Lower leg skin (tissue), 4 donors: ENCODE results near the gene S1PR3. TPM values are rescaled to one million over a fixed set of nuclear protein-coding genes. Genes with fewer than 3 reads are reported as not detected.

ENCODE experiments used
- DNase-seq, 2 donors: peaks; one replicate each; pipeline ENCODE4 v3.0.0-alpha.2; 2019; ENCODE audit warnings: low spot score in 2 of 2
- H3K4me3 ChIP-seq: fragments of 200-600 bp; sonication (generic); 2 replicates; pipeline ENCODE4 v1.5.1; 2017; ENCODE audit warnings: mild to moderate bottlenecking, low read depth; ENCODE audit not compliant: poor library complexity, severe bottlenecking
- POLR2A ChIP-seq, 2 donors: fragments of 450-650 bp; IDR thresholded peaks; one replicate each; pipeline ENCODE4 v1.6.1; 2016 to 2017; ENCODE audit warnings: antibody characterized with exemption in 2 of 2, mild to moderate bottlenecking in 1 of 2, moderate library complexity in 1 of 2
- WGBS, 2 donors: methylation state at CpG; one replicate each; pipeline ENCODE4 v1.1.5; 2018; 5-methylcytosine and 5-hydroxymethylcytosine counted together
- intact Hi-C: fragments of 100-400 bp; cut with DNase I; formaldehyde crosslinking; loops from one replicate; pipeline ENCODE4 v1.15.0; 2023; ENCODE audit warnings: low total_unique reads
- total RNA-seq, 4 donors: library from RNA; depleted of rRNA; stranded (reverse); fragments of >200 nt; gene quantifications; one replicate each; pipeline ENCODE4 v1.1.0, GENCODE V29; 2016
- TF ChIP-seq, protein P1 (sequence below), 3 donors: fragments of 450-650 bp; IDR thresholded peaks; one replicate each; pipeline ENCODE4 v1.5.1; 2016; ENCODE audit warnings: antibody characterized with exemption in 3 of 3, mild to moderate bottlenecking in 3 of 3, moderate library complexity in 2 of 3

The S1PR3 gene
- total RNA-seq, 4 donors from 2014 or later: 3.1 to 10.9 (median 7.2) TPM

DNA sequence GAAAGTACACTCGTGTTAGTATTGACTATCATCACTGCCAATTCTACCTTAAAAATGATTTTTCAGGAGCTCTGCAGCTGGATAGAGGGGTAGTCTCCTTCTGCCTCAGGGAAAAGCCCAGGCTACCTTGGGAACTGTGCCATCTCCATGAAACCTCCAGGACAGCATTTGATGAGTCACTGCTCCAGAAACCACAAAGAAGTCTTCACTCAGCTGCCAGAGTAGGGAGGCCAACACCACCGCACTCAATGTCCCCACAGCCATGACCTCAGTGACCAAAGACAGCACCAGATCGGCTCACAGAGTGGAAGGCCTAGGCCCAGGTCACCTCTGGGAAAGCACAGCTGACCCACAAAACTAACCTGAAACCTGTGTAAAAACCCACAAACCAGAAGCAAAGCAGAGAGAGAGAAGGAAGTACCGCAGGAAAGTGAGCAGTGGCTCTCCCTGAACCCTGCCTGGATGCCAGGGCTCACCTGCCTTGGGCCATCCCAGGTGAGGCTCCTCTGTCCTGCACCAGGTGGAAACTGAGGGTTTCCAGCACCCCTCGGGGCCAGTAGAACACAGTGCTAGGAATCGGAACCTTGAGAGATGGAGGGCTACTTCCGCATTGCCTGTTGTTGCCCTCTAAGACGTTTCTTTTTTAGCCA is 30.0 kb downstream of the S1PR3 start:
- WGBS, 2 donors: 71 to 73% methylated on average over 8 of the region's 8 CpGs
- intact Hi-C loops: no loop called here
- H3K4me3 ChIP-seq: no peak overlapping the region
- peak in 1 of 2 donors; percentile 65 for DNase-seq
- TF ChIP-seq, protein P1, sequence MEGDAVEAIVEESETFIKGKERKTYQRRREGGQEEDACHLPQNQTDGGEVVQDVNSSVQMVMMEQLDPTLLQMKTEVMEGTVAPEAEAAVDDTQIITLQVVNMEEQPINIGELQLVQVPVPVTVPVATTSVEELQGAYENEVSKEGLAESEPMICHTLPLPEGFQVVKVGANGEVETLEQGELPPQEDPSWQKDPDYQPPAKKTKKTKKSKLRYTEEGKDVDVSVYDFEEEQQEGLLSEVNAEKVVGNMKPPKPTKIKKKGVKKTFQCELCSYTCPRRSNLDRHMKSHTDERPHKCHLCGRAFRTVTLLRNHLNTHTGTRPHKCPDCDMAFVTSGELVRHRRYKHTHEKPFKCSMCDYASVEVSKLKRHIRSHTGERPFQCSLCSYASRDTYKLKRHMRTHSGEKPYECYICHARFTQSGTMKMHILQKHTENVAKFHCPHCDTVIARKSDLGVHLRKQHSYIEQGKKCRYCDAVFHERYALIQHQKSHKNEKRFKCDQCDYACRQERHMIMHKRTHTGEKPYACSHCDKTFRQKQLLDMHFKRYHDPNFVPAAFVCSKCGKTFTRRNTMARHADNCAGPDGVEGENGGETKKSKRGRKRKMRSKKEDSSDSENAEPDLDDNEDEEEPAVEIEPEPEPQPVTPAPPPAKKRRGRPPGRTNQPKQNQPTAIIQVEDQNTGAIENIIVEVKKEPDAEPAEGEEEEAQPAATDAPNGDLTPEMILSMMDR (IDR thresholded peaks at IDR 0.05): no peak
- no peak for TF ChIP-seq POLR2A (IDR thresholded peaks at IDR 0.05)

DNA sequence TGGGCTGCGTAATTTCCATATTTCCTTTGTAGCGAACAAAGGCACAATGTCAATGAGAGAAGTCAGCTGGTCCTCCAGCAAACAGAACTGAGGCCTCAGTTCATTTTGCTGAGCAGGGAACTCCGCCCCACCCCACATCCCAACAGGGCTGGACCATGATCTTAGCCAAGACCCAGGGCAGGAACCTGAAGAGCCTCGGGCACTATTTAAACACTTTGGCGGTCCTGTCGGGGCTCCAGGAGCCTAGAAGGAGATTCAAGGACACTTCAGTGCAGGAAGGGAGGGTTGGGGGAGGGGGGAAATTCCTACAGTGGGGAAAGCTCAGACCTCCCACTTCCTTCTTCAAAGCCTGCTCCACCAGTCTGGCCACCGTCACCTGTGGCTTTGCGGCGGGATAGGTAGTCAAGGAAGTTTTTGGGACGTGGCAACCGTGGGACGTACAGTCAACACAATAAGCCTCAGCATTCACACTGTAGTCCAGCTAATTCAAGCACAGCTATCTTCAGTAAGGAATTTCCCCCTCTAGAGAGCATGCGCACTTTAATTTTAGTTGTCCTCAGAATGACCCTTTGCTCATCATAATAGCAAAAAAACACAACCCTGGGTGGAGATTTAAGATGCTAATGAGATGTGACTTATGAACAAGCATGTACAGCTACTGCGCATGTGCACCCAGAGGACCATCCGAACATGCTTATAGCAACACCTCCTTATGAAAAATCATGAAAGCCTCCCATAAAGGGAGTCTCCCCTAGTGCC is 30.9 kb downstream of the S1PR3 start:
- intact Hi-C loops: no loop called here
- TF ChIP-seq POLR2A (IDR thresholded peaks at IDR 0.05): no peak
- WGBS, 2 donors: 57 to 68% methylated on average over 15 of the region's 15 CpGs
- no peak overlapping the region for H3K4me3 ChIP-seq
- peak in 1 of 2 donors; percentile 59 for DNase-seq

DNA sequence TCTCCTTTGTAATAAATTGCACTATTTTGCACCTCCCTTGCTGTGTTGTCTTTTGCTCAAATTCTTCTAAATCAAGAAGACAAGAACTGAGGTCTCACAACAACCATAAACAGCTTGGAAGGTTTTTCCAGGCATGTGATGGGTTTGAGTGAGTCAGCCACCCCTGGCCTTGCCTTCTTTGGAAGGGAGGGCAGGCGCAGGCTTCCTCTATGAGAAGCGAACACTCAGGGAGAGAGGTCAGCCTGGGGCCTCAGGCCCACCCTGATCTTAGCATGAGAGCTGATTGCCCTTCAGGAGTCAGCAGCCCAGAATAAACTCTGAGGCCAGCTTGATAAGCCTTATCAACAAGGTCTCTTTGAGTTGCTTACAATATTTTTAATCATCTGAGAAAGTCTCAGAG is 31.6 kb downstream of the S1PR3 start:
- H3K4me3 ChIP-seq: no peak overlapping the region
- 55 to 61% methylated on average over 2 of the region's 2 CpGs for WGBS, 2 donors
- DNase-seq: peak in 1 of 2 donors; percentile 66
- TF ChIP-seq POLR2A (IDR thresholded peaks at IDR 0.05): no peak
- TF ChIP-seq, protein P1 (IDR thresholded peaks at IDR 0.05): no peak
- intact Hi-C loops: no loop called here

DNA sequence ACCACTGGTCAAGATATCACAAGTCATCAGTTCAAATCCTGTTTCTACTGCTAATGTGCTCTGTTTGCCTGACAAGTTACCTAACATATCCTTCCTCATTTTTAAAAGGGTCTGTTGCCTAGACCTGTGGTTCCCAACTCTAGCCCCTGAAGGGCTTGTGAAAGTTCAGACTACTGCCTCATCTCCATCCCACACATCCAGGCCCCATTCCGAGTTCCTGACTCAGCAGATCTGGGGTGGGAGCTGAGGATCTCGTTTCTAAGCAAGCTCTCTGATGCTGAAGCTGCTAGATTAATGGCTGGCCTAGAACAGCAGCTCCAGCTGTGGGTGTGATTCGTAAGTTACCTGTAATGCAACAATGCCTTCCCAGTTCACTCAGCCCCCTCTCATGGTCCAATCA is 32.5 kb downstream of the S1PR3 start:
- intact Hi-C loops: no loop called here
- TF ChIP-seq POLR2A (IDR thresholded peaks at IDR 0.05): no peak
- TF ChIP-seq, protein P1 (IDR thresholded peaks at IDR 0.05): no peak
- DNase-seq: no peak
- 63 to 70% methylated on average over 3 of the region's 3 CpGs for WGBS, 2 donors
- no peak overlapping the region for H3K4me3 ChIP-seq

DNA sequence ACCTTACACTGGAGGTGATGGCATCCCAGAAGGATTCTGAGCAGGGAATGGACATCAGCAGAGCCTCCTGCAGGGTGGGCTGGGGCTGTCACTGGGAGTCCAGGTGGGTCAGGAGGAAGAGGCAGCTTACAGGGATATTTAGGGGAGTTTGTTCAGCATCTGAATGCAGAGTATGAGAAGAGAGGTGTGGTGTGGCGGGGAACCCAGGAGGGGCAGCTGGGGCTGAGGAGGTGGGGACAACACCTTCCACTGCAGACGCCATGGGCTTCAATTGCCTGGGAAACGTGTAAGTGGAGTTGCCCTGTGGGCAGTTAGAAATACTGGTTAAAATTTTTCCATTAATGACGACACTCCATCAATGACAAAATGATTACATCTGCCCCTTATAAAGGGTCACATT is 33.5 kb downstream of the S1PR3 start:
- 77 to 92% methylated on average over 4 of the region's 4 CpGs for WGBS, 2 donors
- intact Hi-C loops: no loop called here
- TF ChIP-seq POLR2A (IDR thresholded peaks at IDR 0.05): no peak
- TF ChIP-seq, protein P1 (IDR thresholded peaks at IDR 0.05): no peak
- DNase-seq: no peak
- H3K4me3 ChIP-seq: no peak overlapping the region

DNA sequence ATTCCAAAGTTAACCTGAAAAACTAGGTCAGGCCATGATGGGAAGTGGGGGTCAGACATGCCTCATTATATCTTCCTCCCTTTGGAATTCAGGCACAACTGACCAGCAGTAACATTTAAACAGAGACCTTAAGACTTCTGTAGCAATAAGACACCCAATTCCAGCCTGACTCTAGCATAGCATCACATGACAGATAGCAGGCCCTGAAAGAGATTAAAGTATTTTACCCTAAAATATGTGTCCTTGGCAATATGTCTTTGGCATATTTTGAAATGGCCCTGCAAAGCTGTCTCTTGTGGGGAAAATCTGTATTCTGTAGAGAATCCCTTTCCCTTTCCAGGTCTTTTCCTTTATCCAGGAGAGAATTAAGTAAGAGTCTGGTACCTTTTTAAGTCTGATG is 34.3 kb downstream of the S1PR3 start:
- no peak overlapping the region for H3K4me3 ChIP-seq
- no peak for DNase-seq
- intact Hi-C loops: no loop called here
- TF ChIP-seq, protein P1 (IDR thresholded peaks at IDR 0.05): no peak
- TF ChIP-seq POLR2A (IDR thresholded peaks at IDR 0.05): no peak
